GM10847 (cell line): ENCODE measurements around the gene MCTP1.

Experiments
- POLR2A ChIP-seq: IDR thresholded peaks from 2 replicates; pipeline ENCODE4 v1.6.1; 2011; ENCODE audit not compliant: insufficient read length; ENCODE audit errors: extremely low read depth

MCTP1 gene

GRCh38 chr5:94891972-94892371 is 392.9 kb downstream of the MCTP1 start:
- no peak for TF ChIP-seq POLR2A

GRCh38 chr5:94891565-94891964 is 393.3 kb downstream of the MCTP1 start:
- no peak for TF ChIP-seq POLR2A

GRCh38 chr5:94890907-94891306 is 394.0 kb downstream of the MCTP1 start:
- no peak for TF ChIP-seq POLR2A

- no peak for TF ChIP-seq POLR2A
Observed at GRCh38 chr5:94888674-94889073, 396.2 kb downstream of the MCTP1 start.

GRCh38 chr5:94885931-94886330 is 399.0 kb downstream of the MCTP1 start:
- TF ChIP-seq POLR2A: no peak

- TF ChIP-seq POLR2A: no peak
Observed at GRCh38 chr5:94884311-94884710, 400.6 kb downstream of the MCTP1 start.

- no peak for TF ChIP-seq POLR2A
Observed at GRCh38 chr5:94872526-94872925, 412.4 kb downstream of the MCTP1 start.

GRCh38 chr5:94870511-94871183 is 414.2 kb downstream of the MCTP1 start:
- TF ChIP-seq POLR2A: no peak

- no peak for TF ChIP-seq POLR2A
Observed at GRCh38 chr5:94869921-94870320, 415.0 kb downstream of the MCTP1 start.

- no peak for TF ChIP-seq POLR2A
Observed at GRCh38 chr5:94863951-94864350, 420.9 kb downstream of the MCTP1 start.

GRCh38 chr5:94857111-94857510 is 427.8 kb downstream of the MCTP1 start:
- no peak for TF ChIP-seq POLR2A

GRCh38 chr5:94856257-94856800 is 428.6 kb downstream of the MCTP1 start:
- TF ChIP-seq POLR2A: no peak

- TF ChIP-seq POLR2A: no peak
Observed at GRCh38 chr5:94855543-94855942, 429.4 kb downstream of the MCTP1 start.

GRCh38 chr5:94853120-94853519 is 431.8 kb downstream of the MCTP1 start:
- TF ChIP-seq POLR2A: no peak

- no peak for TF ChIP-seq POLR2A
Observed at GRCh38 chr5:94850960-94851359, 433.9 kb downstream of the MCTP1 start.

- TF ChIP-seq POLR2A: no peak
Observed at GRCh38 chr5:94849821-94850736, 434.8 kb downstream of the MCTP1 start.
